GM19463 (cell line): Measurements from ENCODE around the gene BMF.

ENCODE experiments used
- ATAC-seq: cut with Tn5 transposase; IDR thresholded peaks from one replicate; pipeline ENCODE4 v1.9.1; 2021; ENCODE audit warnings: mild to moderate bottlenecking, moderate library complexity; ENCODE audit not compliant: unreplicated experiment

Gene BMF

DNA sequence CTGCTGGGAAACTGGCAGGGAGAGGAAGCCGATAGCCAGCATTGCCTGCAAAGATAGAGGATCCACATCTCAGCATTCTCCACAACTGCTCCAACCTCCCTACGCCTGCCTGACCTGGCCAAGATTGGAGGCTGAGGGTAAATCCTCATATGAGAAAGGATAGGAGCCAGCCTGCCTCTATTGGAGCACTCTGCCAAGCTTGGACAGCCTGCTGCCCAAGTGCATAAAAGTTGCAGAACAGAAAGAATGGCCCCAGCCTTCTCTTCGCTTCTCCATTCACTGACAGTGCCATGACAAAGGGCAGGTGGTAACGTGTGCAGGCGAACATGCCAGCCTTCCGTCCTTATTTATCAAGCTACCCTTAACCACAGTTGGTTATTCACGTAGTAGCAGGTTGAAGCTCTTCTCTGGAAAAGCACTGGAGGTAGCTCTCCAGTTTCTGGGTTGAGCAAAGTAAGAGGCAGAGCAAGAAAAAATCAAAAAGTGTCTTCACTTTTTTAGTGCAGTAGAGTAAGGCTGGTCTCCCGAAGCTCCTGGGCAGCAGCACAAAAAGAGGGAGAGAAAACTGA, 4.3 kb downstream of the BMF start:
- ATAC-seq, result no peak

GRCh38 chr15:40103864-40104271, 4.8 kb downstream of the BMF start:
- no peak for ATAC-seq

DNA sequence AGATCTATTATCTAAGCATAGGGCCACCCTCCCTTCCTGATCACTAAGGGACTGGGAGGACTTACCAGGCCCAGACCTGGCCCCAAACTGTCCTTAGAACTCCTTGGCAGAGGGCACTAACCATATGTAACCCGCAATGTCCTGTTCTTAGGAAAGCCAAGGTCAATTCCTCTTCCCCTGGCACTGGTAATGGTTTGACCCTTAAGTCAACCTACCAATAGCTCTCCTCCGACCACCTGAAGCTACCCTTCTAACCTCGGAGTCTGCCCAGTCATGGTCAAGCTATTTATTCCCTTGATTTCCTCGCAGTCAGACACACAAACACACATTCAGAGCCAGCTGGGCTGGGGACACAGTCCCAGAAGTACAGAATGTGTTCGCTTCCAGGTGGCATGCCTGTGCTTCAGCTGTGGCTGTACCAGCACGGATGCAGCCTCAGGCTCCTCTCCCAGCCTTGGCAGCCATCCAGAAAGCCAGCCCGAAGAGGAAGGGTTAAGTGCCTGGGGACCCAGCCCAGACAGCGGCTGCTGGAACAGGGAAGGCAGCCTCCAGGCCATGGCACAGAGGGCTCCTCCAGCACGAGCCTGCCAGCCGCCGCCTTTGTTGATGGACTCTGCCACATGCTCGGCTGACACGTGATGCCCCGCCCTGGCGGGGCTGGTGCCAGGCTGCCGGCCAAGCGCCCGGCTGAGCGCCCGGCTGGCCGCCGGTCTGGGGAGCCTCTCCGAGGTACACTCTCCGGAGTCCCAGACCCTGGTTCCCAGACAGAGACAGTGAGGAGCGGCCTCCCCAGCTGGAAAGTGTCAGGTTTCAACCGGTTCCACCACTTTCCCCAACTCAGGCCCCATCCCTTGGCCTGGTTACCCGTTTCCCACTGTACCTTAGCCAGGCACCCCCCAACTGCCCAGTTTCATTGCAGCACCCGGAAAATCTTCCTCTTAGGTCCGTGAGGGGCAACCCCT, 5.5 kb downstream of the BMF start:
- ATAC-seq, result no peak

GRCh38 chr15:40100947-40101905, 7.5 kb downstream of the BMF start:
- no peak for ATAC-seq

- no peak for ATAC-seq
Observed at GRCh38 chr15:40100123-40100946, 8.3 kb downstream of the BMF start.

DNA sequence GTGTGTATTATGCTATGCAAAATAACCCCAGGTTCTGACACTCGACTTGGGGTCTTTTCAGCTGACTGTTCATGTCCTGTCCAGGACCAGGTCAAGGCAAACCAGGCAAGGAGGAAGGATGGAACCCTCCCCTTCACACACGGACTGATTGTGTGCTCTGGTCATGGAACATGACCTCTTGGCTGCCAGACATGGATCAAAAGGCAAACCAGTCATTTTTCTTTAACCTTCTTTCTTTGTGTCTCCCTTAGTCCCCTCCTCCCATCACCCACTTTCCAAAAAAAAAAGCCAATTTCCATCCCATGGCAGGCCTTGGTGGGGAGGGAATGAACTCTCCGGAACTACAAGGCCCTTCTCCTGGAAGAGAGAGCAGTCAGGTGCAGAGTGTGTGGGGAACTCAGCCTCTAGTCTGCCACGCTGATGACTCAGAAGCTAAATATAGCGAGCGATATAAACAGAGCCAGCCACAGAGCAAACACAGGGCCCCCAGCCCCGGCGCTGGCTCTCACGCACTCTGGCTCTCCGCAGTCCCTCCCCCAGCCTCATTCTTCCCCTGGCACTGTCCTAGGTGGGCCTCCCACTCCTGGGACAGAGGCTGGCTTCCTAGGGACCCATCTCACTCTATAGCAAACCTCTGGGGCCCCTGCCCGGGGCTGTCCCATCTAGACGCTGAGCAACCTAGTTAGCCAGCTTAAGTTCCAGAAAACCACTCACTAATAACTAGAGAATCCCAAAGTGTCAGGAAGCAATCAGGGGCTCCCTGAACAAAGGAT, 10.0 kb downstream of the BMF start:
- ATAC-seq, result peak; percentile 79

GRCh38 chr15:40097968-40098476, 10.7 kb downstream of the BMF start:
- no peak for ATAC-seq

DNA sequence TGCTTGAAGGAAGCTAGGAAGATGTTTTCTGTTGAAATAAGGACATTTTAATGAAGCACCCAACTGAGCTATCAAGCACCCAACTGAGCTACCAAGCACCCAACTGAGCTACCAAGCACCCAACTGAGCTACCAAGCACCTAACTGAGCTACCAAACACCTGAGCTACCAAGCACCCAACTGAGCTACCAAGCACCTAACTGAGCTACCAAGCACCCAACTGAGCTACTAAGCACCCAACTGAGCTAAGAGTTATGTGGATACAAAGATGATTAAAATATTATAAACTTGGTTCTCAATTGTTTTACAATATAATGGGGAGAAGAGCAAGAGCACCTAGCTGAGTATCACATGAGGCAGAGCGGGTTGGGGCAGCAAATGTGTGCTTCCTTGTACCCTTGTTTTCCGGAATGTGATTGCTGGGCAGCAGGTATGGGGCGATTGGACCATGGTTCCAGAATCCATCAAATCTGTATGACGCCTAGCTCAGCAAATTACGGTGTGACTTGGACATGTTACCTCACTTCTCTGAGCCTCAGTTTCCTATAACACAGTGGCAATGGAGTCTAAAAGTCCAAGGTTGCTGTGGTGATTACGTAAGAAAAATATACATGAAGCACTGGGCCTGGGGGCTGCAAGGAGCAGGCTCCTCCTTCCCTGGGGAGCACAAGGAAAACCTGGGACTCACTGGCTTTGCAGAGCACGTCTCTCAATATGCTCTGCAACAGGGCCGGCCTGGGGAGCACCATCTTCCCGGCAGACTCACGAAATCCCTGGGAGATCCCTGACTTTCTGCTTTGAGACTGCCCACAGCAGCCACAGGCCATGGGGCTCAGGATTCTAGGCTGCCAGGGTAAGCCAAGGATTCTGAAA, 11.3 kb downstream of the BMF start:
- ATAC-seq, result no peak

GRCh38 chr15:40096094-40096891, 12.4 kb downstream of the BMF start:
- ATAC-seq, result no peak

- ATAC-seq, result no peak
Observed at GRCh38 chr15:40095371-40096093, 13.1 kb downstream of the BMF start.

- no peak for ATAC-seq
Observed at GRCh38 chr15:40094156-40094555, 14.5 kb downstream of the BMF start.

GRCh38 chr15:40092979-40093869, 15.5 kb downstream of the BMF start:
- ATAC-seq, result peak; percentile 30

DNA sequence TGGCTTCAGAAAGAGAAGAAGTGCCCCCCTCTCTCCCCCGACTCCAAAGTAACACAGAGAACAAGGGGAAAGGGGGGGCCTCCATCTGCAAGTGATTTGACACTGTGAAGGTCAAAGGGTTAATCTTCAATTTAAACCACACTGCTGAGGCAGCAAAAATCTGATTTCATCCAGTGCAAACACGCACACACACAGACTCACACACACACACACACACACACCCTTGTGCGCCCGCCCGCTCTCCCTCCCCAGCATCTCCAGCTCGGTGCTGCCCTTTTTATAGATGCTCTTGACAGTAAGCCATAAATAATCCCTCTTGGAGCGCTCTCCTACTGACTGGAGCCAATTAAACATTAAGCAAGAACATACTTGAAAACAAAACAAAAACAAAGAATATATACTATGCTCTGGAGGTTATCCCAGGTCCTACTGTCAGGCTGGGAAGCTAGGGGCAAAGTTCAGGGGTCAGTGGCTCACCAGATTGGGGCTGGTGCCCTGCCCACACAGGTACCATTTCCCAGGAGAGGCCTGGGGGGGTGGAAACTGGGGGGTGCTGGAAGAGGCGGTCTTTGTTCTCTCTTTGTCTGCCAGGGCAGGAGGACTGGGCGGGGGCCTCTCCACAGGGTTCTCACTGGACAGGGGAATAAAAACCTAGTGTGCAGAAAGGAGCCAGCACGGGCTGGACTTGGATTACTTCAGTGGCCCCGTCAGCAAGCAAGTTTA, 16.3 kb downstream of the BMF start:
- ATAC-seq, result no peak

DNA sequence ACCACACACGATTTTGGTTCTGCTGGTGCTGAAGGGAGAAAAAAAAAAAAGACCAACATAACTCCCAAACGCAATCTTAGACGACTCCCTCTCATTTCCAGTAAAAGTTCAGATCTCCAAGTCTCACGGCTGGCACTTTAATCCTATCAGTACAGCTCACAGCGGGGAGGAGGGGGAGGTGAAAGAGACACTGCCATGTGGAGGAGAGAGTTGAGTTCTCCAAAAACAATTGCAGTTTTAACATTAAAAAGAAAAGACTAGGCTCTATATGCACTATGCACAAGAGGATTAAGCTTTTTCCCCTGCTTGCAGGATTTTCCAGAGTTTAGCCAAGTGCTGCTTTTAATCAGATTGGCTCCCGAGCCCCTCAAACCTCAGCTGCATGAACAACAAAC, 16.8 kb downstream of the BMF start:
- ATAC-seq, result no peak

- ATAC-seq, result no peak
Observed at GRCh38 chr15:40090774-40091455, 17.8 kb downstream of the BMF start.
